GM19397 (cell line): Measurements from ENCODE around the gene INF2.
A peak's percentile ranks its signal among the peaks of the same experiment; 100 is the strongest.
"Not testable (repeated sequence)": the region's sequence is repeated elsewhere in the genome, so short reads cannot be mapped to it uniquely, and the experiment has no call there.

ENCODE experiments used
- ATAC-seq: cut with Tn5 transposase; IDR thresholded peaks from one replicate; pipeline ENCODE4 v1.9.1; 2021; ENCODE audit warnings: mild to moderate bottlenecking, moderate library complexity; ENCODE audit not compliant: unreplicated experiment

Gene INF2

DNA sequence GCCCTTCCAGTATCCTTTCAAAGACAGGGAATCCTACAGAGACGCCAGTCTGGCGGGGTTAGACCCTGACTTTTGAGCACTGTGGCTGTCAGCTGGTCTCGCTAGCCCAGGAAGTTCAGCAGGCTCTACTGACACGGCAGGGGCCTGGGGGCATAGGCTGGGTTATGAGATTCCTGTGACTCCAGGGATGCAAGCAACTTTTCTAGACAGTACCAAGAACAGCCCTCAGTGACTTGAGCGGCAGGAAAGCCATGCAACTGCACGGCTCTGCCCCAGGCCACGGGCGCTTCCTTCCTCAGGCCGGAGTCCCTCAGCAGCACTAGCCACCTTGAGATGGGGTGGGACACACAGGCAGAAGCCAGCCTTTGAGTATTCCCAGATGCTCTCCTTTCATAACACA, 58.5 kb downstream of the INF2 start:
- no peak for ATAC-seq

DNA sequence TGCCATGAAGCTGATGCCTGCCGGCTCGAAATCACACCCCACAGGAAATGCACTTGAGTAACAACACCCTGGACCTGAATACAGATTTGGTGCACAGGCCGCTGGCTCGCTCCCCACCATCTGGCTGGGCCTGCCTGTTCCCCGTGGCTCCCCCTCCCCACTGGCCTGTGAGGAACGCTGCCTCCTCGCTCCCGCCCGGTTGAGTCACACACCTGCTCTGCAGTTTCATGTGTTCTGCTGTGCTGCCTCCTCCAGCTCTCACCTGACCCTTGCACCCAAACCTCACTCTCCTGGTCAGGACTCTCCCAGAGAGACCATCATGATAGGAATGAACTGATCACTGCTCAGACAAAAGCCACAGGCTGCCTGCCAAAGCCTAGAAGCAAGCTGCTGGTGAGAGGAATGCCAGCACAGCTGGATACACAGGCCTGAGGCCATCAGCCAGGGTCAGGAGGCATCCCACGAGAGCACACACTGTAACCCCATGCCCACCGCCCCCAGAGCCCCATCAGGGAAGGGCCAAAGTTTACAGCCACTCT, 59.8 kb downstream of the INF2 start:
- no peak for ATAC-seq

DNA sequence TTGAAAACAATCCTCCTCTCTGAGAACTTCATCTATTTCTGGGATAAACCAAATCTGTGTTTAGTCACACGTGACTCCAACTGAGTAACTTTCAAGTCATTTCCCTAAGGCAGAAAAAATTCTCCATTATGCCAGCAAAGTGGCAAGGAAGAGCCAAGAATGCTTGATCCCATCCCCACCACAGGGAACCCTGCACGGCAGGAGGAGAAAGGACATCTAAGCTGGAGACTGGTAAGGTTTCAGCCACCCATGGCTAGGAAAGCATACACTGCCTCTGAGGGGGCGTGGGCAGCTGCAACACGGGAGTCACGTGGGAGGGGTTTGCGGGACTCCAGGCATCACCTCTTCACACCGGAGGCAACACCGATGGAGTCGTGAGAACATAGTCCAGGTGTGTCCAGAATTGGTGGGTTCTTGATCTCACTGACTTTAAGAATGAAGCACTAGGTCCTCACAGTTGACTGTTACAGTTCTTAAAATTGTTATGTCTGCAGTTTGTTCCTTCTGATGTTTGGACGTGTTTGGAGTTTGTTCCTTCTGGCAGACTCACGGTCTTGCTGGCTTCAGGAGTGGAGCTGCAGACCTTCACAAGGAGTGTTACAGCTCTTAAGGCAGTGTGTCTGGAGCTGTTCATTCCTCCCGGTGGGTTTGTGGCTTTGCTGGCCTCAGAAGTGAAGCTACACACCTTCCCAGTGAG, 60.8 kb downstream of the INF2 start:
- no peak for ATAC-seq

DNA sequence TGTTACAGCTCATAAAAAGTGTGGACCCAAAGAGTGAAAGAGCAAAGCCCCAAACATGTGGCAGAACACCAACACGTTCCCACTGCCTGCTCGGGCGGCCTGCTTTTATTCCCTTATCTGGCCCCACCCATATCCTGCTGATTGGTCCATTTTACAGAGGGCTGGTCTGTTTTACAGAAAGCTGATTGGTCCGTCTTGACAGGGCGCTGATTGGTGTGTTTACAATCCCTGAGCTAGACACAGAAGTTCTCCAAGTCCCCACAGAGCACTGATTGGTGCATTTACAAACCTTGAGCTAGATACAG, 61.3 kb downstream of the INF2 start:
- ATAC-seq, result not testable (repeated sequence)

DNA sequence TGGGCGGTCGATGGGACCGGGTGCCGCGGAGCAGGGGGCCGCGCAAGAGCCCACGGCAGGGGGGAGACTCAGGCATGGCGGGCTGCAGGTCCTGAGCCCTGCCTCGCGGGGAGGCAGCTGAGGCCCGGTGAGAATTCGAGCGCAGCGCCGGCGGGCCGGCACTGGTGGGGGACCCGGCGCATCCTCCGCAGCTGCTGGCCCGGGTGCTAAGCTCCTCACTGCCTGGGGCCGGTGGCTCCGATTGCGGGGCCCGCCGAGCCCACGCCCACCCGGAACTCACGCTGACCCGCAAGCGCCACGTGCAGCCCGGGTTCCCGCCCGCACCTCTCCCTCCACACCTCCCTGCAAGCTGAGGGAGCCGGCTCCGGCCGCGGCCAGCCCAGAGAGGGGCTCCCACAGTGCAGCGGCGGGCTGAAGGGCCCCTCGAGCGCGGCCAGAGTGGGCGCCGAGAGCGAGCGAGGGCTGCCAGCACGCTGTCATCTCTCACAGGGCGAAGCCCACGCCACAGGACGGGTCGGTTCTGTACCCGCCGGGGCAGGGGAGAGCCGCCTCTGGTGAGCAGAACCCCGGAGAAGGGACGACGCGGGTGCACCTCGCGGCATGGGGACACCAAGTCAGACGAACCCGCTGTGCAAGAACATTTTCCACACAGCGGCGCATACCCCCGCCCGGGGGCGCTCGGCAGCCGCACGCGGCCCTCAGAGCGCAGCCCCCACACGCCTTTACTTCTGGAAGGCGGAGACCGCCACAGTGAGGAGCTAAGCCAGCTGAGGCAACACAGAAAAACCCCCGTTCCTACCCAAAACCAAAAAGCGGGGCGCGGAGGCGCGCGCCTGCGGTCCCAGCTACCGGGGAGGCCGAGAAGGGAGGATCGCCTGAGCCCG, 62.4 kb downstream of the INF2 start:
- ATAC-seq, result no peak

DNA sequence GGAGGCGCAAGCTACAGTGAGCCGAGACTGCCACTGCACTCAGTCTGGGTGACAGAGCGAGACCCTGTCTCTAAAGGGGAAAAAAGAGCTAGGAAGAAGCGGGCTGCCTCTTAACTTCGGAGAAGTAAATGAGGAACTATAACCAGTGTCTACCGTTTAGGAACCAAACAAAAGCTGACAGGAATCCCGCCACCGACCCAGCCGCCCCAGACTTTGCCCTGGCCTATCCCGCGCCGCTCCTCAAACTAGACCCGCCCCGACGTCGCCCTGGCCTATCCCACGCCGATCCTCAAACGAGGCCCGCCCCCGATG, 63.0 kb downstream of the INF2 start:
- no peak for ATAC-seq

DNA sequence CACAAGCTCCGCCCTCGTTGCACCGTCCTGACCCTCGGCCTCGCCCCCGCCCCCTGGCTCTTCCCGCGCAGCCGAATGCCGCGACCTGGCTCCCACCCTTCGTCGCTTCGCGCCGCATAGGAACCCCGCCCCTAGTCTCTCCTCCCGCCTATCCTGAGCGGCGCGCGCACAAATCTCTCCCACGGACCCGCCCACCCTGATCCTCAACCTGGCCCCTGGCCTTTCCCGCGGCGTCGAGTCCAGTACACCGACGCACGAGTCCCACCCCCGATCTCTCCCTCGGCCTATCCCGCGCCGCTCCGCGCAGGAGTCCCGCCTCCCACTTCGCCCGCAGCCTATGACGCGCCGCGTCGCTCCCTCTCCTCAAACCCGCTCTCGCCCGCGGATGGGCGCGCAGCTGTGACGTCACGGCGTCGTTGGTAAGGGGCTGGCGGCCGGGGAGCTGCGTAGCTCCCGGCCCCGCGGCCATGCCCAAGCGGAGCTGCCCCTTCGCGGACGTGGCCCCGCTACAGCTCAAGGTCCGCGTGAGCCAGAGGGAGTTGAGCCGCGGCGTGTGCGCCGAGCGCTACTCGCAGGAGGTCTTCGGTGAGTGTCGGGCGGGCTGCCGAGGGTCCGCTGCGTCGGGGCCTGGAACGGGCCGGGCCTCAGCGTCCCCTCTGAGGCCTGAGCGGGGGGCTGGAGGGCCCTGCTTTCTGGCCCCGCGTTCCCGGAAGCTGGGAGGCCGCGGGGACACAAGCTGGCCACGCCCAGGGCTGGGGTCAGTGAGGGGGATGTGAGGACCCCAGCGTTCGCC, 63.5 kb downstream of the INF2 start, which contains the start of gene SIVA1:
Gene SIVA1, plus strand, starts transcription at position 413 of the 793 bp plus-strand sequence. Its CDS starts 55 bp downstream, at position 468.
- ATAC-seq, result peak; percentile 89

DNA sequence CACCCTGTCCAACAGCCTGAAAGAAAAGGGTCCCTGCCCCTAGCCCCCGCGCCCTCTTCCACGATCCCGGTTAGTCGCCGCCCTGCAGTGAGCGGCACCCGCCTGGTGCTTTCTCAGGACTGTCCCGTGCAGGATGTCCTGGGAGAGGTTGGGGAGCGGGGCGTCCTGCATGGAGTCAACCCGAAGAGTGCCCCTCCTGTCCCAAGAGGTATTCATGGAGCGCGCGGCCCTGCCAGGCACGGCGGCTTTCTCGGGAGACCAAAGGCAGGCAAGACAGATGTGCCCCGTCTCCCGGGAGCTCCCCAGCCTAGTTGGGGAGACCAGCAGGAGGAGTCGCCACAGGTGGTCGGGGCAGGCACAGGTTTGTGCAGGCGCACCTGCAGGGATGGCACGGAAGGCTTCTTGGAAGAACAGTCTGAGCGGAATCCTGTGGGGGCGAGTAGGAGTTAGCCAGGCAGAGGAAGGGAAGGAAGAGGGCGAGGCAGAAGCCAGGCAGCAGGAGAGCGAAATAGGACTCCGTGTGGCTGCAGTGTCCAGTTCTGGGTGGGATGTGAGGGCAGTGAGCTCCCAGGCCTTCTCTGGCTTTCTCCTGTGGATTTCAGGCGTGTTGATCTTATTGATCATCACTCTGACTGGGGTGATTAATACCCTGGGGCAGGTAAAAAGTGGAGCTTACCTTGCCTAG, 64.3 kb downstream of the INF2 start:
- no peak for ATAC-seq

DNA sequence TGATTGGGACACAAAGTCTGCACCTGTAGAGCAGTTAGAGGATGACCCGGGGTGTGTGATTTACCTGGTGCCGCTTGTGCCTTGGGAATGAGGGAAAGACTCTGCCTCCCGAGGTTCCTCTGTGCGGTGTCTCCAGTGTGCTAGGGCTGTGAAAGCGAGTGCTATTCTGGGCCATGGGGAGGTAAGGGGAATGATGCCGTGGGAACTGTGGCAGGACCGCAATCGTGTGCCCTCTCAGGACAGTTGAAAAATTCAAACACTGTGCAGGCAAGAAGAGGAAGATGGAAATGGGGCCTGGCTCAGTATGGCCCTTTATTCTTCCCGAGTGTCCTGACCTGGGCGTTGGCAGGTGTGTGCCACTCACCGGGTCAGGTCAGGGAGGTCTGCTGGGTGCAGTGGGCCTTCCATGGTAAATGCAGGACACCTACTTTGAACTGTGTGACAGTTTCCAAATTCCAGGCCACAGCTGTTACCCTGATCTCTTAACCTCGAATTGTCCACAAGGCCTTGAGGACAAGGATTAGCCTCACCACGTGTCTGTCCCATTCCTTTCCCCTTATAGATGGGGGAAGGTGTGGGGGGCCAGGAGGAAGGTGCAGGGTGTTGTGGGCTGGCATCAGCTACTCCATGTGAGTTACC, 64.9 kb downstream of the INF2 start:
- no peak for ATAC-seq

DNA sequence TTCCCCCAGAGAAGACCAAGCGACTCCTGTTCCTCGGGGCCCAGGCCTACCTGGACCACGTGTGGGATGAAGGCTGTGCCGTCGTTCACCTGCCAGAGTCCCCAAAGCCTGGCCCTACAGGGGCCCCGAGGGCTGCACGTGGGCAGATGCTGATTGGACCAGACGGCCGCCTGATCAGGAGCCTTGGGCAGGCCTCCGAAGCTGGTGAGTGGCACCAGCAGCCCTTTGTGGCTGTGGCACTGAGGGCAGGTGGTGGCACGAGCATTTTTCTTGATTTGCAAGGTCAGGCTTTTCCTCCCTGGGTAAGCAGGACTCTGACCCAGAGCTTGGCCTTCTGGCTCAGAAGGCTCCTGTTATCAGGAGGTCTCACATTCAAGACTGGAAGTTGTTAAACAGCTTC, 66.2 kb downstream of the INF2 start:
- ATAC-seq, result no peak

DNA sequence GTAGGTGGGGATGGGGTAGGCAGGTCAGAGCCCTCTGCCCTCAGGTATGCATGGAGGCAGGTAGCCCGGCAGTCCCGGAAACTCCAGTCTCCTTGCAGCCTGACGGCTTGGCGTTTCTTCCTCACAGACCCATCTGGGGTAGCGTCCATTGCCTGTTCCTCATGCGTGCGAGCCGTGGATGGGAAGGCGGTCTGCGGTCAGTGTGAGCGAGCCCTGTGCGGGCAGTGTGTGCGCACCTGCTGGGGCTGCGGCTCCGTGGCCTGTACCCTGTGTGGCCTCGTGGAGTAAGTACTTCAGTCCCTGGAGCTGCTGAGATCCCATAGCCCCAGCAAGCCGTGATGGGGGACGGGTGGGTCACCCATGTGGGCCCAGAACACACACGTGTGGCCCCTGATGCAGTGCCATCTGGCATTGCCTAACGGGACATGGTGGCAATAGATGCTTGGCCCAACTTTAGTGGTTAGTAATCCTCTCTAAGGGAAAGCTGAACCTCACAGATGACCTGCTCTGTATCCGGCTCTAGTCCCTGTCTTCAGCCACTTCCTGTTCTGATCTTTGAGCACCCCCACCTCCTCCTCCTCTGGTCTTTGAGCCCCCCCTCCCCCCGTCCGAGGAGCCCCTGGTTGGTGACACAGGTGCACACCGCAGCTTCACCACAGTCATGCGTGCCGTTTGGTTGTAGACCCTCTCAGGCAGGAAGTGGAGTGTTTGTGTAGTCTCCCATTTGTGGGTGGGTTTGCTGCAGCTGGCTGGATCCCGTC, 67.2 kb downstream of the INF2 start:
- no peak for ATAC-seq

DNA sequence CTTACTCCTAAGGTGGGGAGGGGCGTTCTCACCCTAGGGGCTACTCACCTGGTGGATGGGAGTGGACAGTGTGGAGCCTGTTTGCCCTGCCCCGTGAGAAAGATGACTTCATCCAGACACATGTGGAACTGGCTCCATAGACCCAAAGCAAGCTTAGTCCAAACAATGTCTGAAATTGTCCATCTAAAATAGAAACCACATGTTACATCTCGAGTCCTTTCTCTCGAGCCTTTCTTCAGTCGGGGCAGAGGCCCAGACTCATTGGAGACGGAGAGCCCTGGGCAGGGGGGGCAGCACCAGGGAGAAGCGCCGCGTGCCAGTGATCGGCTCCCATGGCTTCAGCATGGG, 67.8 kb downstream of the INF2 start:
- ATAC-seq, result no peak

DNA sequence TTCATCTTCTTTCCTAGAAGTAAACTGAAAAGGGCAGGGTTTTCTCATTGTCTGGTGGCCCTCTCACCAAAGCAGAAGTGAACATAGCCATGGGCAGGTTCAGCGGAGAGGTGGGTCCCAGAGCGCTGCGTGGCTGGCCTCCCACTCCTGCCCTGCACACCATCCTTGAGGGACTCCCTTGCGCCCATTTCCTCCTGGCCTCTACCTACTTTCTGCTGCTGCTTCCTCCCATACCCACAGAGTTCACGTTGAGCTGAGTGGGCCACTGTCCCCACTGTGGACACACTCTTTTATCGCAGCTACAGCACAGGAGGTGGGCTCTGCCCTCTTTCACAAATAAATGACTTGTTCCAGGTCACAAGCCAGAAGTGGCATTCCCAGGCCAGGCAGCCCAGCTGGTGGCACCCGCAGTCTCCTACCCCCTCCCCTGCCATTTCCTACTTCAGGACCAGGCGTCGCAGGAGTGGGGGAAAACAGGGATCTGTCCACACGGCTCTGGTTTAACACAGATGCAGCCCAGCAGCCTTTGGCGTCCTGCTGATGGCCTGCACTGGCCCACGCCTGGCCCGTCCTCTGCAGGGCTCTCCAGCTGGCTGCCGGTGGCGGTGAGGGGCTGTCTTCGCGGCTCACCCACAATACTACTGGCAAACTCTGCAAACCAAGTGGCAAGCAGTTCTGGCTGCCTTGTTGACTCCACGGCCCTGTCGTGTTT, 68.4 kb downstream of the INF2 start:
- no peak for ATAC-seq

DNA sequence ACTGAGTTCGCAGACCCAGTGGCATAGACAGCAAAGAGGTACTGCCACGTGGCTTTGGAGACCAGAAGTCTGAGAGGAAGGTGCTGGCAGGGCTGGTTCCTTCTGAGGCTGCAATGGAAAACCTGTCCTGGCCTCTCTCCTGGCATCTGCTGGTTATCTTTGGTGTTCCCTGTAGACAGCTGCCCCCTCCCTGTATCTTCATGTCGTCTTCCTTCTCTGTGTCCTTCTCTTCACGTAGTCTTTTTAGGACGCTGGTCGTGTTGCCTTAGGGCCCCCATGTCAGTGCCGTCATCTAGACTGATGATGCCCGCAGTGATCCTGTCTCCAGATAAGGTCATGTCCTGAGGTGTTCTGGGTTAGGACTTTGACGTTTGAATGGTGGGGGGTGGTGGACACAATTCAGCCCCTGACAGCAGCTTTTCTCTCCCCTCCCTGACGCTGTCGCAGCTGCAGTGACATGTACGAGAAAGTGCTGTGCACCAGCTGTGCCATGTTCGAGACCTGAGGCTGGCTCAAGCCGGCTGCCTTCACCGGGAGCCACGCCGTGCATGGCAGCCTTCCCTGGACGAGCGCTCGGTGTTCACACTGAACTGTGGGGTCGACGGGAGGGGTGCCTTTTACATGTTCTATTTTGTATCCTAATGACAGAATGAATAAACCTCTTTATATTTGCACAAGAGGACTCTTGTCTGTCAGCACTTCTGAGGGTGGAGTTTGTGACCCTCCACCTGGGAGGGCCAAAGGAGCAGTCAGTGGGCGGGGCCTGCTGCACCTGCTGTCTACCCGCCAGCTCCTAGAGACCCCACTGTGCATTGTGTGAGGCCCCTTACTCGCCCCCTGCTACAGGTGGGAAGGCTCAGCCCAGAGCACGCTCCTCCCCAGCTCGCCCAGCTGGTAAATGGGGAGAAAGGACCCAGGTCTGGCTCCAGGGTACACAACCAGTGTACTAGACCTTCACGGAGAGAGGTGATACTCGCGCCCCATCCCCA, 69.9 kb downstream of the INF2 start:
- ATAC-seq, result no peak

DNA sequence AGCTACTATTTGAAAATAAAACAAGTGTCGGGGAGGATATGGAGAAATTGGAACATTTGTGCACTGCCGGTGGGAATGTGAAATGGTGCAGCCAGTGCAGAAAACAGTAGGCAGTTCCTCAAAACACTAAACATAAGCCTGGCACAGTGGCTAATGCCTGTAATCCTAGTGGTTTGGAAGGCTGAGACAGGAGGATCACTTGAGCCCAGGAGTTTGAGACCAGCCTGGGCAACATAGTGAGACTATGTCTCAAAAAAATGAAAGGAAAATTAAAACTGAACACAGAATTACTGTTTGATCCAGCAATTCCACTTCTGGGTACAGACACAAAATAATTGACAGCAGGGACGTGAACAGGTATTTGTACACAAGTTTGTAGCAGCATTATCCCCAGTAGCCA, 76.1 kb downstream of the INF2 start:
- no peak for ATAC-seq

DNA sequence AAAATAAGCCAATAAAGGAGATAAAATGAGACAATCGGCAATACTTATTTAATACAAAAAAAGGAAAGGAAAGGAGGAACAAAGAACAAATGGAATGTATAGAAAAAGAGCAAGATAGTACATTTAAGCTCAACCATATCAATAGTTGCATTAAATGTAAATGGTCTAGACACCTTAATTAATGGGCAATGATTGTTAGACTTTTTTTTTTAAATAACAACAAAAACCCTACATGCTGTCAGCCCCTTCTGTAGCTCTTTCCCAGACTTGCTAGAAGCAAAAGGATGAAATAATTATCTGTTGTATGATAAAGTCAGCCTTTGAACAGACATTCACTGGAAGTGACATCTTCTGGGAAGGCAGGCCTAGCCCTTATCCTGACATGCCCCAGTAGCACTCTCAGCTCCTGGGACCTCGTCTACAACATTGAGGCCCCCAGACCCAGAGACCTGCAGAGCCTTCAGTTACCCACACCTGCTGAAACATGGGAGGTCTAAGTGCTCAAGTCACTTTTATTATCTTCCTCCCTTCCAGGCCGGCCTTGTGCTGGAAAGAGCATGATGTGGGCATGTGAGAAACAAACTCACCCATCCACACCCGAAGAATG, 76.9 kb downstream of the INF2 start:
- no peak for ATAC-seq

DNA sequence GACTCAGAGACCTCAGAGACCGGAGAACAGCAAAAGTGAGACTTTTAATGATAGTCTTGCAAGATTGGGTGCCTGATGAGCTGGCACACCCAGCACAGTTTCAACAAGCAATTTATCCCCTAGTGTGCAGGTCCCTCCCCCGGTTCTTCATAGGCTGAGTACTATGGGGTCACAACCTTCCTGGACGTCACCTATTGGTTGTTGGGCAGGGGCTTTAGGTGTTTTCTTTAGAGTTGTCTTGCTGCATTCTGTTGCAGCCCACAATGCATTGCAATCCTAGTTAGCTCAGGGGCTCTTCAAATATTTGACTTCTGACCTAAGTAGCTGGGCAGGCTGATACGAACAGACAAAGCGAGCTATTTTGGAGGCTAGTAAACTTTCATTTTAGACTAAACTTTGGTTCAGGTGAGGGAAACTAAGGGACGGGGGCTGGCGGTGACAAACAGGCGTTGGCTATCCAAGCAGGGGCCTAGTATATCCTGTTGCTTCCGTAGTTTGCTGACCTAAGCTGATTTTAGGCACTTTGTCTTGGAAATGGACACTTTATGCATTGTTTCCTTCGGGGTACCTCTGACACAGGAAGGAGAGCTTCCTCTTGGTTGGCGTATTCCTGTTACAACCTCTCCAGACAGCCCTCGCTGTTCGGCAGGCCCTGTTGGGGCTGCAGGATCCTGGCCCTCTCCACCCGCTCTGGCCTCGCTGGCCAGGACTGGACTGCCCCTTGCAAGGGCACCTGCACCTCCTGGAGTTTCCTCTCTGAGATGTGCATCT, 77.6 kb downstream of the INF2 start:
- no peak for ATAC-seq
